NCI-H1417 treated with DMSO at 0.1 percent for 48 hours (cell line): ENCODE data around the gene AKAP1.
A peak's percentile ranks its signal among the peaks of the same experiment; 100 is the strongest.
"Not testable (repeated sequence)": the region's sequence is repeated elsewhere in the genome, so short reads cannot be mapped to it uniquely, and the experiment has no call there.

Source experiments
- DNase-seq: peaks from one replicate; lab custom pipeline; 2025; lab: John Stamatoyannopoulos, UW

AKAP1 gene

GRCh38 chr17:57075193-57075592 lies 9.9 kb upstream of the AKAP1 start:
- no peak for DNase-seq

GRCh38 chr17:57075785-57076184 lies 9.3 kb upstream of the AKAP1 start:
- DNase-seq, result no peak

GRCh38 chr17:57077000-57077399 lies 8.0 kb upstream of the AKAP1 start:
- no peak for DNase-seq

- DNase-seq, result no peak
These were observed 6.8 kb upstream of the AKAP1 start for GRCh38 chr17:57078274-57078673.

- no peak for DNase-seq
These were observed 4.3 kb upstream of the AKAP1 start for GRCh38 chr17:57080718-57081117.

GRCh38 chr17:57082441-57082840 lies 2.6 kb upstream of the AKAP1 start:
- no peak for DNase-seq

GRCh38 chr17:57084361-57084801 lies 665 bp upstream of the AKAP1 start:
- no peak for DNase-seq

- peak; percentile 4 for DNase-seq
These were observed 512 bp downstream of the AKAP1 start for GRCh38 chr17:57085448-57086068.

- DNase-seq, result peak; percentile 17
These were observed 1.3 kb downstream of the AKAP1 start for GRCh38 chr17:57086069-57086930.

GRCh38 chr17:57088298-57088697 lies 3.3 kb downstream of the AKAP1 start:
- DNase-seq, result no peak

GRCh38 chr17:57089391-57089790 lies 4.3 kb downstream of the AKAP1 start:
- DNase-seq, result no peak

GRCh38 chr17:57090560-57091185 lies 5.6 kb downstream of the AKAP1 start:
- DNase-seq, result no peak

GRCh38 chr17:57091186-57091618 lies 6.2 kb downstream of the AKAP1 start:
- no peak for DNase-seq

- DNase-seq, result no peak
These were observed 7.1 kb downstream of the AKAP1 start for GRCh38 chr17:57092171-57092570.

- DNase-seq, result no peak
These were observed 7.7 kb downstream of the AKAP1 start for GRCh38 chr17:57092779-57093178.

GRCh38 chr17:57096472-57097202 lies 11.6 kb downstream of the AKAP1 start:
- no peak for DNase-seq

- DNase-seq, result peak; percentile 10
These were observed 12.9 kb downstream of the AKAP1 start for GRCh38 chr17:57097832-57098421.

- DNase-seq, result no peak
These were observed 14.1 kb downstream of the AKAP1 start for GRCh38 chr17:57099165-57099564.

GRCh38 chr17:57102122-57102521 lies 17.1 kb downstream of the AKAP1 start:
- no peak for DNase-seq

GRCh38 chr17:57102660-57103059 lies 17.6 kb downstream of the AKAP1 start:
- DNase-seq, result not testable (repeated sequence)

GRCh38 chr17:57104461-57105175 lies 19.6 kb downstream of the AKAP1 start:
- DNase-seq, result no peak
